AG08396 (cell line): ENCODE results near the gene LRRC34.
A peak's percentile ranks its signal among the peaks of the same experiment; 100 is the strongest.

ENCODE experiments used
- DNase-seq: peaks from one replicate; pipeline ENCODE4 v3.0.0; 2012; ENCODE audit warnings: low spot score, mixed read lengths

Gene LRRC34, protein sequence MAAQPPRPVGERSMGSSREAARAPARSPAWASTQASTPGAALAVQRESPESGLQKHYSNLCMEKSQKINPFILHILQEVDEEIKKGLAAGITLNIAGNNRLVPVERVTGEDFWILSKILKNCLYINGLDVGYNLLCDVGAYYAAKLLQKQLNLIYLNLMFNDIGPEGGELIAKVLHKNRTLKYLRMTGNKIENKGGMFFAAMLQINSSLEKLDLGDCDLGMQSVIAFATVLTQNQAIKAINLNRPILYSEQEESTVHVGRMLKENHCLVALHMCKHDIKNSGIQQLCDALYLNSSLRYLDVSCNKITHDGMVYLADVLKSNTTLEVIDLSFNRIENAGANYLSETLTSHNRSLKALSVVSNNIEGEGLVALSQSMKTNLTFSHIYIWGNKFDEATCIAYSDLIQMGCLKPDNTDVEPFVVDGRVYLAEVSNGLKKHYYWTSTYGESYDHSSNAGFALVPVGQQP

DNA sequence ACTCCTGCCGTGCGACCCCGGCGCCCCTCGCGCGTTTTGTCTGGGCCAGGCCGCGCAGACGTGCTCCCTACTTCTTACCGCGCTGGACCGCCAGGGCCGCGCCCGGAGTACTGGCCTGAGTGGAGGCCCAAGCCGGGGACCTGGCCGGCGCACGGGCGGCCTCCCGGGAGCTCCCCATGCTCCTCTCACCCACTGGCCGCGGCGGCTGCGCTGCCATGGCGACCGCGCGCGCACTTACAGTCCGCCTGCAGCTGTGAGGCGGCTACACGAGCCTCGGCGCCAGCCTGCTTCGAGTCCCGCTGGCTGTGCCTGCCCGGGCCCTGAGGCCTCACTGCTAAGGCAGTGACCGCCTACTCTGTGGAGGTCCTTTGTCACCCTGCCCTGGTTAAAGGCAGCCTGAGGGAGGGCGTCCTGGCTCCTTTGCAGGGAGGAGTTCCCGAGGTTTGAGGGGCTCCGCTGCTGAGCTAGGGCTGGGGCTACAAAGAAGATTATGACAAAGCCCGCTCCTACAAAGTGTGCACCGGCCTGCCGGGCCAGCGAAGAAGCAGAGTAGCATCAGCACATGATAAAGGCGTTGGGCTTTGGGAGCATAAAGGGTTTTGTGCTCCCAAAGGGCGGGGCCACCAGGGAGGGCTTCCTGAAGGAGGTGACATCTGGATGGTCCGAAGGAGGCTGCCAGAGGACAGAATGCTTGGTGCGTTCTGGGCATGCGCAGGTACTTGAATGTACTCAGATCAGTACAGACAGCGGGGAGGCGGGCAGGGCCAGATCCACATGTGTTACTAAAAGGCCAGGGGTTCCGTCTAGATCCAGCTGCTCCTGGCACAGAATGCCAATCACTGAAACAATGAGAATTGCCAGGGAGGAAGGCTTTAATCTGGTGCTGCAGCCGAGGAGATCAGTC lies at the start of gene LRRC34, which contains the start of gene LRRIQ4:
Gene LRRC34 (minus strand): TSS at position 573 of the 904 bp plus-strand sequence. CDS start 356 bp downstream, at position 217.
Gene LRRIQ4 (plus strand): TSS at position 539 of the 904 bp plus-strand sequence. CDS start 9,052 bp downstream, outside the sequence.
- peak; percentile 82 for DNase-seq

DNA sequence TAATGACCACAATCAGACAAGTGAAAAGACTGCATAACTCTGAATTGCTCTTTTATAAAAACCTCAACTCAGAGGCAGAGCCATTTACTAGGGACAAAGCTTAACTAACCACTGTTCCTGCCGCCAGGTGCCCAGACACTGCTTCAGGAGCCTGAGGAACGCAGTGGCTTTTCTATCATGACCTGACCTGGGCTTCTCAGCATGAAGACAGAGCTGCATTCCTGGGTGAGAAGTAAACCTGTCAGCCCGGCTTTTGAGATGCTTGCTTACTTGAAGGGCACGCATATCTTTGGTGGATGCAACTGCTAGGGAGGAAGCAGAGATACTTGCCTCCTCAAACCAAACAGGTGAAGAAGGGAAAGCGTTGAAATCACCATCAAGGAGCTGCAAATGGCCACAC lies 49.2 kb upstream of the LRRC34 start:
- no peak for DNase-seq

DNA sequence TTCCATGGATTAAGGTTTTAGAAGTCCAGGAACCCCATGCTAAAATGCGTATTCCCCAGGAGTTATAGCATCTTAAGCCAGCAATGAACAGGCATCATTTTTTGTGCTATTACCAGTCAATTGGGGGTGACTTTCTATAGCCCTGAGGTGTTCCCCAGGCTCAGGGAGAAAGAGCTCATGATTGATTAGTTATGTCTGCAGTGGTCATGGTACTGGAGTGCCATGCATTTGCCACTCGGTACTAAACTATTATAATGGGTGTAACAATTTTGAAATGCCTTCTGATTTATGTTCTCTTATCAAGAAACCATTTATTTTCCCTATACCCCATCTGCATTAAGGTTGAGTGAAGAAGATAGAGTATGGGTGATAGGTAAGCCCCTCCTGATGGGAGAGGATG lies 45.1 kb upstream of the LRRC34 start:
- no peak for DNase-seq

DNA sequence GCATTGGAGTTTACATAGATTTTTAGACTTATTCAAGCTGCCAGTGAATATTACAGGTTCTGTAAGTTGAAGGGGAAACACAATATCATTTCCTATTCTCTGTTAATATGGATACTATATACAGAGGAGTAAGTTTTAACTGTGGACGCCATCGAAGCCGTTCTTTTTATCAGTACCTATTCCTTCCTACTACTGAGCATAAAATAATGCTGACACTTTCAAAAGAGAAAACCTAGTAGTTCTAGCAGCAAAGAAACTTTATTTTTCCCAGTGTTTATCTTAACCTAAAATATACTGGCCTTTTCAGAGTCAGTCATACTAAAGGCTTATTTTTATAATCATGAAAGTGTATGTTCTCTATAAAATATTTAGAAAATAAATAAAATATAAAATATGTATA lies 42.8 kb upstream of the LRRC34 start:
- no peak for DNase-seq

DNA sequence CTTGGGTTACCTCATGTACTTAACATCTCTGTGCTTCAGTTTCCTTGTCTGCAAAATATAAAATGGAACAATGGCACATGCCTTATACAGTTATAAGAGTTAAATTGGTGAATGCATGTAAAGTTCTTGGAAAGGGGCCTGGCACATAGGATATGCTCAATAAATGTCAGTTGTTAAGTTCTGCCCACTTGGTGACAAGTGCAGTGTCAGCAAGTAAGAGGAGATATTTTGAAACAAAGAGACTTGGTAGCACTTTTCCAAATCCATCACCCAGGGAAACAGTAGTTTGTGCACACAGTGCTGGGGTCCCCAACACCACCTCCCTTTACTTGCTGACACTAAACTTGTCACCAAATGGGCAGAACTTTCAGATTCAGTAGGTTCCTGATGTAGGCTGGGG lies 37.9 kb upstream of the LRRC34 start:
- no peak for DNase-seq

DNA sequence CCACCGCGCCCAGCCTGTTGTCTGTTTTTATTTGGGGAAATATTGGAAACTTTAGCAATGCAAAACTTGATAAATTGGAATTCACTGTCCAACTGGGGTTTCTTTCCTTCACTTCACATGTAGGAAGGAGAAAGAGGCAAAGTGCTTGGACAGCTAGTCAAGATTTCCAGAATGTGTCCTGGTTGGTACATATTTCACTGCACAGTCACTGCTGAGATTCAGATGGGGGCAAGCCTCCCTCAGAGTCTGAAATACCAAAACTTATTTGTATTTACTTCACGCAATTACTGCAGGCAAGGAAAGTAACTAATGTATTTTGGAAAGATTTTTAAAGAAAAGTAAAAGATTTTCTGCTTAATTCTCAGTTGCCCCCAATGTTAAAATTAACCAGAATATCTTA lies 36.0 kb upstream of the LRRC34 start:
- no peak for DNase-seq

DNA sequence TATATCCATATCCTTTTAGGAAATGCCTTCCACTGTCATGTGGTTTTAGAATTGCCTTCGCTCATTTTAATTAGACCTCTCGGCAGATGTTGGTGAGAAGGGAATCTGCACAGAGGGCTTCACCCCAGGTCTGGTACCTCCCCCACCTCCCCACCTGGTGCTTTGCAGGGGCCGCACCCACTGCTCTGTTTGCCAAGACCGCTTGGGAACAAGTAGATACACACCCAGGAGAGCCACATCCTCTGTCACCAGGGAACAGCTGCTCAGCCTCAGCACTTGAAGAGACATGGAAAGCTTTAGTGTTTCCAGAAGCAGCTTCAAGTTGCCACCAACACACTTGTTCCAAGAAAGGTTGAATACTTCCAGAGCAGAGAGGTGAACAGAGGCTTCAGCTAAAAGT lies 35.2 kb upstream of the LRRC34 start:
- DNase-seq: no peak

DNA sequence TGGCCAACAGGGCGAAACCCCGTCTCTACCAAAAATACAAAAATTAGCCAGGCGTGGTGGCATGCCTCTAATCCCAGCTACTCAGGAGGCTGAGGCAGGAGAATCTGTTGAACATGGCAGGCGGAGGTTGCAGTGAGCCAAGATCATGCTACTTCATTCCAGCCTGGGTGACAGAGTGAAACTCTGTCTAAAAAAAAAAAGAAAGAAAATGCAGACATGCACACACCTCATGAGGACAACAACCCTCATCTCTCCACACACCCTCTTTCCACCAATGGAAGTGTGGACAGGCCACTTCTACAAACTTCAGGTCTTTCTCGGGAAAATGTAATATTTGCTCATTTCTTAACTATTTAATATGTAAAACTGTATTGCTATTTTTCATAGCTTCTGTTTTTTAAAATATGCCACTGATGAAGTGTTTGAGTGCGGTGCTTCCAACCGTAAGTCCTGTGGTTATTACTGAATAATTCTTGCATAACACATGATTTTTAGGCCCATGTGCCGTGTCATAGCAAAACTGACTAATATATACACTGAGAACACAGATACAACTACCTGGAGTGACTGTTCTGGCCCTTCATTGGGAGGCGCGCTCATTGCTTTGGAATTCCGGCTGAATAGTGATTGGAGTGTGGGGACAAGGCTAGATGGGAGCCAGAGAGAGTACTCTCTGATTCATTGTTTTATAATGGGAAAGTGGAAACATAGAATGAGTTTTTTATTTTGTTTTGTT lies 33.9 kb upstream of the LRRC34 start:
- DNase-seq: peak; percentile 71

DNA sequence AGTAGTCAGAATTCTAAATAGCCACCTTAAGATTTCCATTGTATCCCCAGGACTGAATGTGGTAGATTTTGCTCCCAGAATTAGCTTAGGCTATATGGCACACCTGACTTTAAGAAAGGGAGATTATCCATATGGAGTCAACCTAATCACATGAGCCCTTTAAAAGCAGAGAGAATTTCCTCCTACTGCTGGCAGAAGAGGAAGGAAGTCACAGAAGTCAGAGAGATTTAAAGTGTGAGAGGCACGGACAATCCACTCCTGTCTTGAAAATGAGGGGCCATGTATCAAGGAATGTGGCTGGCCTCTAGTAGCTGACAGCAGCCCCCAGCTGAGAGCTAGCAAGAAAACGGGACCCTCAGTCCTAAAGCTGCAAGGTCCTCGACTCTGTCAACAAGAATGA lies 30.3 kb upstream of the LRRC34 start:
- no peak for DNase-seq

DNA sequence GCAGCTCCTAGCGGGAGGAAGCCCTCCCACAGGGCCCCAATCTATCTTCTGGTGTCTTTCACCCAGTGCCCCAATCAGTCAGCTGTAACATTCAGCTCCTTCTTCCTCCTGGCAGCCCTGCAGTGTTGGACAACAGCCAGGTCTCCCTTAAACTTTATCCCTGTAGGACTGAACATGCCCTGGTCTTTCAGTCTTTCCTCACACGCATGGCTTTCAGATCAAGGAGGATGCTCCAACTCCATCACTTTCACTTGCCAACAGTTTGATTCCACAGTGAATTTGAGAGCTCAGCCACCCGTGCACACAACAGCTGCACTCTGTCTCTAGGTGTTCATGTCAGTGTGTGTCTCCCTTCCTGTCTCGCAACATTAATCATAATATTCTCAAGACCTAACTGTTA lies 28.5 kb upstream of the LRRC34 start:
- no peak for DNase-seq

DNA sequence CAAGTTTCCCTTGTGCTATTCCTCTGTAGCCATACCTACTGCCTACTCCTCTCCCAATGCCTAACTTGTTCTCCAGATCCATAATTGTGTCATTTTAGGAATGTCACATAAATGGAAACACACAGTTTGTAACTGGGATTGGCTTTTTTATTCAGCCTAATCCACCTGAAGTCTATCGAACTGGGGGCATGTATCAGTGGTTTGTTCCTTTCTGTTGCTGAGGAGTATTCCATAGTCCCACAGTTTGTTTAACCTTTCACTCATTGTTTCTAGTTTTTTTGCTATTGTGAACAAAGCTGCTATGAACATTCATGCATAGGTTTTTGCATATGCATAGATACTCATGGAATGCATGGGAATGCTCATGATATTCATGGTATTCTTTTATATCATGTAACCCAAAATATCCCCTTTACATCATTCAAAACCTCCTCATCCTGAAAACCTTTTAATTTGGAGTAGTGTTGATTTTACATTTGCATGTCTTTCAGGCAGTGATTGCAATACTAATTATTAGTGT lies 25.9 kb upstream of the LRRC34 start:
- DNase-seq: no peak

DNA sequence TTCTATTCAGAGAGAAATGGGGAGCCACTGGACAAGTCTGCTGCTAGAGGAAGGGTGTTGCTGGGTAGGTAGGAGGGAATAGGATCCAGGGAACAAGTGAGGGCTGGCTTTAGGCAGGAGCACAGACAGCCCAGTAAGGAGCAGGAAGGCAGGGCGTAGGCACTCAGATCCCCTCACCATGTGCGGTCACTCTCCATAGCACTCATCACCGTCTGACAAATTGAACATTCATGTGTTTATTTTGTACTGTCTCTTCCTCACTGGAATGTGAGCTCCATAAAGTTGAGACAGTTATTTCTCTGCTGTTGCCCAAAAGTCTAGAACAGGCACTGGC lies 24.2 kb upstream of the LRRC34 start:
- no peak for DNase-seq

DNA sequence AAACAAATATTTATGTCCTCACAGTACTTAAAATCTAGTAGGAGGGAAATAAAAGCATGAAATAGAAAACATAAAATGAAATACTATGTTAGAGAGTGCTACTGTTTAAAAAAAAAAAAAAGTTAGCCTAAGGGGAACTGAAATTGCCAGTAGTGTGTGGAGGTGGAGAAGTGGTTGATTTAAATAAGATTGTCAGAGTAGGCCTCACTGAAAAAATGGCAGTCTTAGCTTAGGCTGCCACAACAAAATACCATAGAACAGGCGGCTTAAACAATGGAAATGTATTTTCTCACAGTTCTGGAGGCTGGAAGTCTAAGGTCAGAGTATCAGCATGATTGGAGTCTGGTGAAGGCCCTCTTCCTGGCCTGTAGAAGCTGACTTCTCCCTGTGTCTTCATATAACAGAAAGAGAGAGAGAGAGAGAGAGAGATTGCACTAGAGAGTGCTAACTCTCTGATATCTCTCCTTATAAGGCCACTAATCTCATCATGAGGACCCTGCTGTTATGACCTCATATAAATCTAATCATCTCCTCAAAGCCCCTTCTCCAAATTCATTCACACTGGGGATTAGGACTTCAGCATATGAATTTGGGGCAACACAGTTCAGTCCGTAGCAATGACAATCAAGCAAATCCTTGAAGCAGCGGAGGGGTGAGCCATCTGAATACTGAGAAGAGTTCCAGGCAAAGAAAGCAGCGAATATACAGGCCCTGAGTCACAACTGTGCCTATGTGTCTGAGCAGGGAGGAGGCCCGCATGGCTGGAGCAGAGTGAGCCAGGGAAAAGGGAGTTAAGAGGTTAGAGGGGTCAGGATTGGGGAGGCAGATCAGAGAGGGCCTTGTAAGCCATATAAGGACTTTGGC lies 23.6 kb upstream of the LRRC34 start:
- peak; percentile 27 for DNase-seq

DNA sequence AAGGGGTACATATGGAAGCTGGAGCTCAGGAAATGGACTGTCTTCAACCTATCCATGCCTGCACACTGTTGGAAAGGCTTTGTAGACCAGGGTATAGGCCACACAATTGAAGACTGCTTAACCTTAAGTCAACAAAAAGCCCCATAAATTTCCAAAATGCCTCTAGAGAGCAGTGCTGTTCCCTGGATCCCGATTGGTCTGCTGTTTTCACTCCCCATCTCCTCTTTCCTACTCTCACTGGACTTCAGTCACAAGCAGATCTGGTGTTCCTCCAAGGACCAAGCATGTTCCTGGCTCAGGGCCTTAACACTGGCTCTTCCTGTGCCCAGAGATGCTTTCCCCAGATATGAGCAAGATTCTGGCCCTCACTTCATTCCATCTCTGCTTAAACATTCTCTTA lies 22.8 kb upstream of the LRRC34 start:
- no peak for DNase-seq

DNA sequence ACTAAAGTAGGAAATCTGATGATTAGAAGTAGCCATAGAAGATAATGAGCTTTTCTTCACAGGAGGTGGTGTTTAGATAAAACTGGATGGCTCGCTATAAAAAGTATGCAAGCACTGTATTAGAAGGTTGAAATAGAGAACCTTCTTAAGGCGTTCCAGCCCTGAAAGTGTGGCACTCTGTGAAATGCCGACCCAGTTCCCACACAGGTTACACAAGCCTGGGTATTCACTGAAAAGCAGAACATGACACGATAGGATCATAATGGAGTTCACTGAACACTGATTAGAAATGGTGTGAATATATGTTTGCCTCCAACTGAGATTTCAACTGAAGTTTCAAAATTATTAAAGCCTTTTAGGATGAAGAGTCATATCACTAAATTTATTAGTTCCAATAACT lies 15.0 kb upstream of the LRRC34 start:
- DNase-seq: no peak

DNA sequence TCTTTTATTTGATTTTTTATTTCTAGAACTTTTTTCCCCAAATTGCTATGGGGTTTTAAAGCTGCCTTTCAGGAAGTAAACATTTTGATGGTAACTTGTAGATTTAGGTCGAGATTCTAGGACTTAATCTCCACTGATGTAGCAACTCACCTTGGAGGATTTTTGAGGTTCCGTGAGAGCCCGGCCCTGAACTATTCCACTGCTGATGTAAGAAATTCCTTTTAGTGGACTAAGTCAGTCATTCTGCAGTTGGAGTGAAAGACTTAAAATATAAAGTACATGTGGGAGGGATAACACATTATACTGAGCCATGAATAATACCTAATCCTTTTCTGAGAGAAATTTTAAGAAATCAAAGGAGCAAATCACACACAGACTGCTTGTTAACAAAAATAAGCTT lies 12.6 kb upstream of the LRRC34 start:
- DNase-seq: no peak

DNA sequence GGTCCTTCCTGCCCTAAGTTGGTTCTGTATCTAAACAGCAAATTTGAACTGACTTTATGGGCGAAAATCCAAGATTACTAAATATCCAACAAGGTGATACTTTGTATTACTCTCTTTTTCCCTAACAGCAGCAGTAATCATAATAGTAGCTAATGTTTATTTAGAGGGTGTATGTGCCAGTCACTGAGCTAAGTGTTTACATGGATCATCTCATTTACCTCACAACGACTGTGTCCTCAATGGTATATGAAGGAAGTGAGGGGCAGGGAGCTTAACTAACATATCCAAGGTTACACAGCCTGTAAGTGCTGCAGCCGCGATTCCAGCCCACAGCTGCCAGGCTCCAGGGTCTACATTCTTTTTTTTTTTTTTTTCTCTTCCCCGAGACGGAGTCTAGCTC lies 10.3 kb upstream of the LRRC34 start:
- DNase-seq: no peak

DNA sequence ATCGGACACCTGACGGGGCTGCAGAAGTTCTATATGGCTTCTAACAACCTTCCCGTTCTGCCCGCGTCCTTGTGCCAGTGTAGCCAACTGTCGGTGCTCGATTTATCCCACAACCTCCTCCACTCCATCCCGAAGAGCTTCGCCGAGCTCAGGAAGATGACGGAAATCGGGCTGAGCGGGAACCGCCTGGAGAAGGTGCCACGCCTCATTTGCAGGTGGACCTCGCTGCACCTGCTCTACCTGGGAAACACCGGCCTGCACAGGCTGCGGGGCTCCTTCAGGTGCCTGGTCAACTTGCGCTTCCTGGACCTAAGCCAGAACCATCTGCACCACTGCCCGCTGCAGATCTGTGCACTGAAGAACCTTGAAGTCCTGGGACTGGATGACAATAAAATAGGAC lies 9.8 kb upstream of the LRRC34 start:
- DNase-seq: no peak

DNA sequence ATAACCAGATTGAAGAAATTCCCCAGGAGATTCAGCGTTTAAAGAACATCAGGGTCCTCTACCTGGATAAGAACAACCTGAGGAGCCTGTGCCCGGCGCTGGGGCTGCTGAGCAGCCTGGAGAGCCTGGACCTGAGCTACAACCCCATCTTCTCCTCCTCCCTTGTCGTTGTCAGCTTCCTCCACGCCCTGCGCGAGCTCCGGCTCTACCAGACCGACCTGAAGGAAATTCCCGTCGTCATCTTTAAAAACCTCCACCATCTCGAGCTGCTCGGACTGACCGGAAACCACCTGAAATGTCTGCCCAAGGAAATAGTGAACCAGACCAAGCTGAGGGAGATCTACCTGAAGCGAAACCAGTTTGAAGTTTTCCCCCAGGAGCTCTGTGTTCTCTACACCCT lies 9.4 kb upstream of the LRRC34 start:
- DNase-seq: no peak

DNA sequence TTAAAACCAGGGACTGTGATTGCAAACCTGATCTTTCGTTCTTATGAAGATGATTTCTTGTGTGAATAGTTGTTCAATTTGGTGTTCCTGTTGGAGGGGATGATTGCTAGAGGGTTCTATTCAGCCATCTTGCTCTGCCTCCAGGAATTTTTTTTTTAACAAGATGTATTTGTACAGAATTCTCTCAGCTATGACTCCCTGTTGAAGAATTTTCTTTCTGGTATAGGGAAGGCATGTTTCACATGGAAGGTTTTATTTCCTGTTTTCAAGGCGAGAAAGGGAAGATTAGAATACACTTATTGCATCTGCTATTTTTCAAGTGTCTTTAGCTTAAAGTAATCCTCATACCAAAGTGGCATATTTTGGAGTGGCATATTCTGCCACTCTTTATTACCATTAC lies 5.6 kb upstream of the LRRC34 start:
- DNase-seq: no peak

DNA sequence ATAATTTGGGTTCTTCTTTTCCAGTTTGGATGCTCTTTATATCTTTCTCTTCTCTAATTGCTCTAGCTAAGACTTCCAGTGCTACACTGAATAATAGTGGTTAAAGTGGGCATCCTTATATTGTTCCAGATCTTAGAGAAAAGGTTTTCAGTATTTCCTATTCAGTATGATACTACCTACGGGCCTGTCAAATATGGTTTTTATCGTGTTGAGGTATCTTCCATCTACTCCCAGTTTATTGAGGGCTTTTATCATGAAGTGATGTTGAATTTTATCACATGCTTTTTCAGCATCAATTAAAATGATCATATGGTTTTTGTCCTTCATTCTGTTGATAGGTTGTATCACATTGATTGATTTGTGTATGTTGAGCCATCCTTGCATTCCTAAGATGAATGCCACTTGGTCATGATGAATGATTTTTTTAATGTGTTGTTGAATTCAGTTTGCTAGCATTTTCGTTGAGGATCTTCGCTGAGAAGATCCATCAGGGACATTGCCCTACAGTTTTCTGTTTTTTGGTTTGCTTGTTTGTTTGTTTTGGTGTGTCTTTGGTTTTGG lies 3.0 kb upstream of the LRRC34 start:
- DNase-seq: no peak
